ENCODE measurements around the gene SLC27A4. TPM values are rescaled to one million over a fixed set of nuclear protein-coding genes. Genes with fewer than 3 reads are reported as not detected.

Gene SLC27A4
- total RNA-seq = 10 to 100 TPM; 13.6 to 13.9 TPM

GRCh38 chr9:128339761-128340690, at the start of gene SLC27A4:
SLC27A4 (plus strand) TSS chr9:128340527; CDS start chr9:128343133, 2,606 bp downstream.
- Mint-ChIP-seq H3K4me3 (peak within 1 kb of the TSS; percentile 92), H3K9me3 (no peaks in the 10 kb centered on the region), H3K27ac (peak within 1 kb of the TSS; percentile 92), H3K36me3 (no peaks in the 10 kb centered on the region), H3K27me3 (no peaks in the 10 kb centered on the region), H3K4me1 (peaks cover 4% of the 10 kb centered on the region)
- ATAC-seq (ENCODE audit: low read depth) (peak; percentile 90), DNase-seq (peak; percentile 90)
- POLR2A ChIA-PET = interaction anchor here (0.8 to 1.0 kb wide), 2 partner anchors 40 to 64 kb away, joined by 3 to 4 read pairs; partner anchors contain the start of genes GOLGA2 and SWI5

GRCh38 chr9:128292009-128292408, 48.3 kb upstream of the SLC27A4 start:
- ATAC-seq (ENCODE audit: low read depth) = no peak
- Mint-ChIP-seq H3K36me3 (peaks cover 4% of the 10 kb centered on the region), H3K4me1 (peaks cover 6% of the 10 kb centered on the region), H3K27ac (no peak overlapping the region), H3K27me3 (no peaks in the 10 kb centered on the region), H3K9me3 (no peaks in the 10 kb centered on the region), H3K4me3 (no peak overlapping the region)
- POLR2A ChIA-PET = no interaction called here
- no peak for DNase-seq

- H3K9me3 Mint-ChIP-seq = no peaks in the 10 kb centered on the region
- ATAC-seq (ENCODE audit: low read depth) (no peak), DNase-seq (no peak)
- H3K27me3 Mint-ChIP-seq = no peaks in the 10 kb centered on the region
- H3K27ac Mint-ChIP-seq = no peak overlapping the region
- H3K36me3 Mint-ChIP-seq = peaks cover 4% of the 10 kb centered on the region
- H3K4me3 Mint-ChIP-seq = no peak overlapping the region
- H3K4me1 Mint-ChIP-seq = peaks cover 4% of the 10 kb centered on the region
- POLR2A ChIA-PET = no interaction called here
These were observed 47.2 kb upstream of the SLC27A4 start for GRCh38 chr9:128293091-128293490.

- H3K4me1 Mint-ChIP-seq = peaks cover 4% of the 10 kb centered on the region
- H3K9me3 Mint-ChIP-seq = no peaks in the 10 kb centered on the region
- H3K4me3 Mint-ChIP-seq = no peak overlapping the region
- no peak overlapping the region for H3K27ac Mint-ChIP-seq
- ATAC-seq (ENCODE audit: low read depth) (no peak), DNase-seq (no peak)
- POLR2A ChIA-PET = no interaction called here
- no peaks in the 10 kb centered on the region for H3K27me3 Mint-ChIP-seq
- peaks cover under 1% of the 10 kb centered on the region for H3K36me3 Mint-ChIP-seq
These were observed 46.2 kb upstream of the SLC27A4 start for GRCh38 chr9:128294142-128294541.

- no peaks in the 10 kb centered on the region for H3K36me3 Mint-ChIP-seq
- DNase-seq (no peak), ATAC-seq (ENCODE audit: low read depth) (no peak)
- H3K27me3 Mint-ChIP-seq = no peaks in the 10 kb centered on the region
- H3K27ac Mint-ChIP-seq = no peak overlapping the region
- no peak overlapping the region for H3K4me3 Mint-ChIP-seq
- POLR2A ChIA-PET = interaction anchor here (0.6 kb wide), 1 partner anchor 82 kb away, joined by 4 read pairs; no protein-coding TSS in a partner anchor
- H3K4me1 Mint-ChIP-seq = peaks cover 4% of the 10 kb centered on the region
- H3K9me3 Mint-ChIP-seq = no peaks in the 10 kb centered on the region
These were observed 43.7 kb upstream of the SLC27A4 start for GRCh38 chr9:128296340-128297220.

- H3K36me3 Mint-ChIP-seq = no peaks in the 10 kb centered on the region
- H3K4me3 Mint-ChIP-seq = no peak overlapping the region
- H3K27me3 Mint-ChIP-seq = no peaks in the 10 kb centered on the region
- DNase-seq = no peak
- POLR2A ChIA-PET = no interaction called here
- no peak overlapping the region for H3K27ac Mint-ChIP-seq
- ATAC-seq (ENCODE audit: low read depth) = no peak
- H3K4me1 Mint-ChIP-seq = peaks cover 4% of the 10 kb centered on the region
- no peaks in the 10 kb centered on the region for H3K9me3 Mint-ChIP-seq
These were observed 43.0 kb upstream of the SLC27A4 start for GRCh38 chr9:128297221-128297773.

GRCh38 chr9:128298535-128299482, 41.5 kb upstream of the SLC27A4 start:
- no peaks in the 10 kb centered on the region for H3K36me3 Mint-ChIP-seq
- no peaks in the 10 kb centered on the region for H3K9me3 Mint-ChIP-seq
- H3K4me3 Mint-ChIP-seq = no peak overlapping the region
- H3K27me3 Mint-ChIP-seq = no peaks in the 10 kb centered on the region
- ATAC-seq (ENCODE audit: low read depth) = no peak
- H3K27ac Mint-ChIP-seq = no peak overlapping the region
- POLR2A ChIA-PET = no interaction called here
- peaks cover 4% of the 10 kb centered on the region for H3K4me1 Mint-ChIP-seq
- no peak for DNase-seq

GRCh38 chr9:128304136-128304970, 36.0 kb upstream of the SLC27A4 start:
- POLR2A ChIA-PET = interaction anchor here (0.5 kb wide), 1 partner anchor 67 kb away, joined by 3 read pairs; the partner anchor contains the start of gene URM1
- H3K27ac Mint-ChIP-seq = no peak overlapping the region
- H3K36me3 Mint-ChIP-seq = peaks cover 2% of the 10 kb centered on the region

GRCh38 chr9:128304971-128305288, 35.4 kb upstream of the SLC27A4 start:
- ATAC-seq (ENCODE audit: low read depth) (no peak), DNase-seq (no peak)
- no peak overlapping the region for H3K4me3 Mint-ChIP-seq
- H3K4me1 Mint-ChIP-seq = no peaks in the 10 kb centered on the region
- H3K27me3 Mint-ChIP-seq = no peaks in the 10 kb centered on the region
- H3K9me3 Mint-ChIP-seq = no peaks in the 10 kb centered on the region
- peaks cover 3% of the 10 kb centered on the region for H3K36me3 Mint-ChIP-seq
- H3K27ac Mint-ChIP-seq = no peak overlapping the region
- POLR2A ChIA-PET = interaction anchor here (0.5 kb wide), 1 partner anchor 66 kb away, joined by 3 read pairs; the partner anchor contains the start of gene URM1

More at GRCh38 chr9:128304136-128304970, 36.0 kb upstream of the SLC27A4 start:
- Mint-ChIP-seq H3K4me1 (no peaks in the 10 kb centered on the region), H3K9me3 (no peaks in the 10 kb centered on the region), H3K4me3 (no peak overlapping the region), H3K27me3 (no peaks in the 10 kb centered on the region)
- DNase-seq (no peak), ATAC-seq (ENCODE audit: low read depth) (no peak)

GRCh38 chr9:128309551-128309950, 30.8 kb upstream of the SLC27A4 start:
- Mint-ChIP-seq H3K36me3 (peaks cover 3% of the 10 kb centered on the region), H3K4me3 (no peak overlapping the region), H3K9me3 (no peaks in the 10 kb centered on the region), H3K27ac (no peak overlapping the region), H3K4me1 (no peaks in the 10 kb centered on the region), H3K27me3 (no peaks in the 10 kb centered on the region)
- POLR2A ChIA-PET = no interaction called here
- DNase-seq (no peak), ATAC-seq (ENCODE audit: low read depth) (no peak)

GRCh38 chr9:128310461-128310860, 29.9 kb upstream of the SLC27A4 start:
- no peak for DNase-seq
- no peaks in the 10 kb centered on the region for H3K27me3 Mint-ChIP-seq
- POLR2A ChIA-PET = no interaction called here
- H3K36me3 Mint-ChIP-seq = peaks cover 3% of the 10 kb centered on the region
- no peak for ATAC-seq (ENCODE audit: low read depth)
- H3K27ac Mint-ChIP-seq = no peak overlapping the region
- no peaks in the 10 kb centered on the region for H3K4me1 Mint-ChIP-seq
- H3K9me3 Mint-ChIP-seq = no peaks in the 10 kb centered on the region
- H3K4me3 Mint-ChIP-seq = no peak overlapping the region

GRCh38 chr9:128314697-128315096, 25.6 kb upstream of the SLC27A4 start:
- H3K4me3 Mint-ChIP-seq = no peak overlapping the region
- POLR2A ChIA-PET = no interaction called here
- H3K36me3 Mint-ChIP-seq = no peaks in the 10 kb centered on the region
- no peaks in the 10 kb centered on the region for H3K4me1 Mint-ChIP-seq
- no peaks in the 10 kb centered on the region for H3K9me3 Mint-ChIP-seq
- H3K27me3 Mint-ChIP-seq = no peaks in the 10 kb centered on the region
- no peak overlapping the region for H3K27ac Mint-ChIP-seq
- DNase-seq (no peak), ATAC-seq (ENCODE audit: low read depth) (no peak)
